HepG2 (cell line): ENCODE data around the gene PDE9A. TPM values are rescaled to one million over a fixed set of nuclear protein-coding genes. Genes with fewer than 3 reads are reported as not detected.

Experiments used
- ATAC-seq: fragments of 200-7000 bp; cut with Tn5 transposase; 3 replicates; pipeline ENCODE4 v1.9.1; 2020; ENCODE audit warnings: mild to moderate bottlenecking, moderate library complexity
- BruUV-seq: library from RNA; stranded (reverse); fragments of 400-500 nt; replicated peaks from 2 replicates; lab custom pipeline; 2021; lab: Mats Ljungman, UMichigan
- CTCF ChIA-PET: fragments of 300-600 bp; formaldehyde crosslinking; extraction: SDS; loops from one replicate; lab custom pipeline; 2021; ENCODE audit warnings: low total read pairs, inconsistent platforms, low intra/inter-chr PET ratio; lab: Yijun Ruan, JAX
- POLR2A ChIA-PET: fragments of 350-600 bp; sonication (Branson Sonifier 250); formaldehyde crosslinking; loops from one replicate; lab custom pipeline; 2020; ENCODE audit warnings: antibody characterized with exemption, inconsistent platforms; lab: Yijun Ruan, JAX
- DNase-seq: peaks from one replicate; pipeline ENCODE4 v3.0.0-alpha.2; 2015; ENCODE audit warnings: low spot score
- FAIRE-seq: peaks from 3 replicates; lab custom pipeline; 2011; peaks lifted over from hg19 to GRCh38; lab: Jason Lieb, UNC
- H2AFZ ChIP-seq: one replicate; pipeline ENCODE4 v1.6.1; 2011; ENCODE audit warnings: low read length, inconsistent platforms
- H3K27ac ChIP-seq: fragments of 300-600 bp; 3 replicates; pipeline ENCODE4 v1.8.0; 2011; ENCODE audit warnings: mixed run types, mild to moderate bottlenecking, mixed read lengths, low read length, inconsistent platforms; ENCODE audit not compliant: insufficient read depth; ENCODE audit errors: extremely low read length
- H3K27me3 ChIP-seq, 2 experiments: fragments of 200-600 bp in 1 of 2; 2 replicates in 1 of 2; 3 replicates in 1 of 2; pipeline versions ENCODE4 v1.6.0 to v1.8.0; 2011; ENCODE audit warnings: low read length in 2 of 2, mild to moderate bottlenecking in 2 of 2, moderate library complexity in 2 of 2, inconsistent platforms in 1 of 2; ENCODE audit not compliant: insufficient read depth in 2 of 2, control insufficient read depth in 1 of 2
- H3K36me3 ChIP-seq, 2 experiments: fragments of 200-600 bp in 1 of 2; replicated peaks in 1 of 2; 2 replicates in 1 of 2; 3 replicates in 1 of 2; pipeline versions ENCODE4 v1.5.1 to v1.8.0; 2011; ENCODE audit warnings: low read length in 2 of 2, inconsistent platforms in 1 of 2; ENCODE audit not compliant: insufficient read depth in 2 of 2, control insufficient read depth in 1 of 2
- H3K4me1 ChIP-seq: 2 replicates; pipeline ENCODE4 v1.5.1; 2012; ENCODE audit warnings: low read length, inconsistent platforms; ENCODE audit not compliant: insufficient read depth
- H3K4me2 ChIP-seq: 2 replicates; pipeline ENCODE4 v1.6.0; 2011; ENCODE audit warnings: low read depth, low read length, inconsistent platforms
- H3K4me3 ChIP-seq, 3 experiments: fragments of 200-600 bp in 1 of 3; sonication (generic), shearing (Covaris generic) in 1 of 3; replicated peaks in 1 of 3; 2 replicates each; pipeline ENCODE4 v1.5.1; 2011 to 2016; ENCODE audit warnings: low read length in 3 of 3, inconsistent platforms in 2 of 3, low read depth in 2 of 3, mild to moderate bottlenecking in 2 of 3, control low read depth in 1 of 3, mixed read lengths in 1 of 3; ENCODE audit not compliant: insufficient read depth in 1 of 3
- H3K79me2 ChIP-seq: one replicate; pipeline ENCODE4 v1.6.1; 2011; ENCODE audit warnings: low read length, inconsistent platforms; ENCODE audit not compliant: insufficient read depth
- H3K9ac ChIP-seq: 2 replicates; pipeline ENCODE4 v1.6.0; 2011; ENCODE audit warnings: mild to moderate bottlenecking, low read depth, low read length, inconsistent platforms; ENCODE audit not compliant: insufficient read depth
- H3K9me3 ChIP-seq: 2 replicates; pipeline ENCODE4 v1.5.1; 2012; ENCODE audit warnings: mild to moderate bottlenecking, low read length
- H4K20me1 ChIP-seq: 2 replicates; pipeline ENCODE4 v1.6.0; 2011; ENCODE audit warnings: inconsistent platforms, mild to moderate bottlenecking, low read length, moderate library complexity; ENCODE audit not compliant: insufficient read depth
- FUBP1 ChIP-seq: sonication (generic); formaldehyde crosslinking; IDR thresholded peaks from 2 replicates; pipeline ENCODE4 v1.5.1; 2020; ENCODE audit warnings: missing genetic modification reagents, mild to moderate bottlenecking, borderline replicate concordance
- IRF2 ChIP-seq: IDR thresholded peaks from 2 replicates; pipeline ENCODE4 v1.6.1; 2018; ENCODE audit warnings: missing genetic modification reagents, missing compliant biosample characterization
- KLF16 ChIP-seq, 2 experiments: sonication (generic) in 1 of 2; formaldehyde crosslinking in 1 of 2; IDR thresholded peaks; 2 replicates each; pipeline versions ENCODE4 v1.6.1 to v1.8.0; 2016 to 2023; ENCODE audit warnings: missing genetic modification reagents in 2 of 2, missing compliant biosample characterization in 1 of 2
- MAFG ChIP-seq: sonication (generic); formaldehyde crosslinking; IDR thresholded peaks from 2 replicates; pipeline ENCODE4 v1.5.1; 2020; ENCODE audit warnings: mild to moderate bottlenecking, missing genetic modification reagents
- MYNN ChIP-seq: sonication (generic); formaldehyde crosslinking; IDR thresholded peaks from 2 replicates; pipeline ENCODE4 v1.4.0; 2020; ENCODE audit warnings: mild to moderate bottlenecking, low read depth, missing genetic modification reagents
- NAIF1 ChIP-seq: sonication (generic); formaldehyde crosslinking; IDR thresholded peaks from 2 replicates; pipeline ENCODE4 v1.5.0; 2020; ENCODE audit warnings: mild to moderate bottlenecking, missing genetic modification reagents, borderline replicate concordance
- RNF219 ChIP-seq: sonication (generic); formaldehyde crosslinking; IDR thresholded peaks from 2 replicates; pipeline ENCODE4 v1.5.0; 2020; ENCODE audit warnings: mild to moderate bottlenecking, missing genetic modification reagents
- SOX13 ChIP-seq, 3 experiments: fragments of 450-650 bp in 1 of 3; sonication (generic) in 1 of 3; formaldehyde crosslinking in 1 of 3; IDR thresholded peaks in 2 of 3; conservative IDR thresholded peaks in 1 of 3; 2 replicates each; pipeline versions ENCODE4 v1.5.0 to v1.6.1; 2016 to 2020; ENCODE audit warnings: antibody characterized with exemption in 1 of 3, mild to moderate bottlenecking in 1 of 3, missing compliant biosample characterization in 1 of 3, missing genetic modification reagents in 1 of 3, moderate library complexity in 1 of 3
- TBL1XR1 ChIP-seq: fragments of 150-350 bp; IDR thresholded peaks from 2 replicates; pipeline ENCODE4 v1.6.1; 2014; ENCODE audit warnings: borderline replicate concordance, low read length; ENCODE audit not compliant: partially characterized antibody
- TFE3 ChIP-seq: IDR thresholded peaks from 2 replicates; pipeline ENCODE4 v1.6.1; 2016
- THYN1 ChIP-seq: sonication (generic); formaldehyde crosslinking; IDR thresholded peaks from 2 replicates; pipeline ENCODE4 v1.8.1; 2023; ENCODE audit warnings: low read depth, mild to moderate bottlenecking, moderate library complexity, missing genetic modification reagents, borderline replicate concordance
- ZNF260 ChIP-seq: sonication (generic); formaldehyde crosslinking; IDR thresholded peaks from 2 replicates; pipeline ENCODE4 v1.4.0; 2020; ENCODE audit warnings: missing genetic modification reagents, low read depth, mild to moderate bottlenecking, borderline replicate concordance
- ZNF275 ChIP-seq: sonication (generic); formaldehyde crosslinking; IDR thresholded peaks from 2 replicates; pipeline ENCODE4 v1.8.0; 2022; ENCODE audit warnings: missing genetic modification reagents, mild to moderate bottlenecking, inconsistent platforms, borderline replicate concordance
- ZNF33A ChIP-seq: sonication (generic); formaldehyde crosslinking; IDR thresholded peaks from 2 replicates; pipeline ENCODE4 v1.5.1; 2020; ENCODE audit warnings: missing genetic modification reagents, mild to moderate bottlenecking, moderate library complexity, borderline replicate concordance
- ZNF34 ChIP-seq: sonication (generic); formaldehyde crosslinking; IDR thresholded peaks from 2 replicates; pipeline ENCODE4 v1.4.0; 2020; ENCODE audit warnings: mild to moderate bottlenecking, missing genetic modification reagents, borderline replicate concordance
- ZNF569 ChIP-seq: sonication (generic); formaldehyde crosslinking; IDR thresholded peaks from 2 replicates; pipeline ENCODE4 v1.5.0; 2020; ENCODE audit warnings: mild to moderate bottlenecking, missing genetic modification reagents, moderate library complexity, borderline replicate concordance
- ZNF652 ChIP-seq: IDR thresholded peaks from 2 replicates; pipeline ENCODE4 v1.6.1; 2016; ENCODE audit warnings: low read depth, borderline replicate concordance
- WGBS: methylation state at CpG from one replicate; pipeline ENCODE4 v1.1.6; 2017; ENCODE audit warnings: low lambda C conversion rate; 5-methylcytosine and 5-hydroxymethylcytosine counted together
- in situ Hi-C: cut with HindIII; loops from 2 replicates; pipeline ENCODE4 v1.10.0; 2017; ENCODE audit warnings: low pct_unique_long_range_greater_than_20kb; ENCODE audit not compliant: extremely low pct_ligation_motif_present
- intact Hi-C: fragments of 100-400 bp; cut with micrococcal nuclease; formaldehyde crosslinking; loops from one replicate; pipeline ENCODE4 v1.10.0; 2022; ENCODE audit not compliant: unreplicated experiment
- polyA plus RNA-seq, 8 experiments: library from polyadenylated mRNA; depleted of rRNA in 3 of 8; stranded (reverse) in 7 of 8; unstranded in 1 of 8; fragments of >200 nt; fragmentation: Illumina TruSeq in 4 of 8; extraction: Trizol in 4 of 8; gene quantifications; 2 replicates each; pipeline versions ENCODE4 v1.2.1 to v1.2.3, GENCODE V29; 2011 to 2016; ENCODE audit warnings: low read depth in 4 of 8, missing spikeins in 1 of 8, mixed read lengths in 1 of 8; ENCODE audit not compliant: insufficient read depth in 1 of 8
- total RNA-seq, 5 experiments: library from RNA; depleted of rRNA; stranded (reverse); fragments of >200 nt; fragmentation: Illumina TruSeq; extraction: Trizol; gene quantifications; 2 replicates each; pipeline ENCODE4 v1.2.3, GENCODE V29; 2016; ENCODE audit warnings: low read depth in 1 of 5

Gene PDE9A
- total and polyA plus RNA-seq, 2 of the 13 experiments (the other 11 are each of a cell fraction or from before 2014, with no cell fraction given): 4.6 to 19.7 TPM

- Histone ChIP-seq H3K4me2 (peak overlapping the region; percentile 43), H2AFZ (no peak overlapping the region), H3K4me3 (no peak overlapping the region), H3K9me3 (no peaks in the 10 kb centered on the region), H3K27me3 (no peaks in the 10 kb centered on the region), H3K79me2 (no peaks in the 10 kb centered on the region), H3K9ac (no peak overlapping the region), H4K20me1 (no peaks in the 10 kb centered on the region), H3K27ac (peak overlapping the region; percentile 77), H3K36me3 (no peaks in the 10 kb centered on the region), H3K4me1 (peaks cover 58% of the 10 kb centered on the region)
- ATAC-seq: peak; percentile 95
- intact Hi-C loops: no loop called here
- ChIA-PET CTCF (no interaction called here), POLR2A (interaction anchor here (0.6 kb wide), 2 partner anchors 23 to 26 kb away, joined by 3 to 7 read pairs; no protein-coding TSS in a partner anchor)
- in situ Hi-C loops: no loop called here
- BruUV-seq: no TSS peak
- 2% methylated on average over 4 of the region's 4 CpGs for WGBS
- peak; percentile 85 for FAIRE-seq
- peak; percentile 90 for DNase-seq
- TF ChIP-seq ZNF33A (no peak), FUBP1 (CRISPR knock-in tag) (no peak), ZNF569 (CRISPR knock-in tag) (no peak), ZNF652 (CRISPR knock-in tag) (no peak; the same call in 1 of the 2 replicates), NAIF1 (CRISPR knock-in tag) (no peak), ZNF275 (CRISPR knock-in tag) (peak; percentile 38; the same call in 1 of the 2 replicates), MAFG (CRISPR knock-in tag) (no peak), IRF2 (CRISPR knock-in tag) (peak; percentile 75), KLF16 (CRISPR knock-in tag; IDR thresholded peaks at IDR 0.05) (no peak; a peak in 1 of 4 replicates), ZNF34 (CRISPR knock-in tag) (no peak), MYNN (CRISPR knock-in tag) (no peak), TBL1XR1 (no peak), TFE3 (CRISPR knock-in tag) (peak; percentile 45; the same call in 1 of the 2 replicates), RNF219 (CRISPR knock-in tag) (no peak), SOX13 (IDR thresholded peaks at IDR 0.05) (no peak), SOX13 (CRISPR knock-in tag; conservative IDR thresholded peaks at IDR 0.05 in 1 of 2, IDR thresholded peaks at IDR 0.05 in 1 of 2) (peak in 1 of 2 experiments; percentile 91; a peak in 2 of 4 replicates), ZNF260 (CRISPR knock-in tag) (no peak), THYN1 (CRISPR knock-in tag) (no peak)
These were observed 58.2 kb downstream of the PDE9A start for GRCh38 chr21:42711667-42712066.
